Hepatocyte (in vitro differentiated cells): ENCODE data around the gene NR1D1. TPM values are rescaled to one million over a fixed set of nuclear protein-coding genes. Genes with fewer than 3 reads are reported as not detected.

ENCODE experiments used
- DNase-seq: peaks from one replicate; pipeline ENCODE4 v3.0.0-alpha.2; 2016; ENCODE audit warnings: low spot score
- H2AFZ ChIP-seq: fragments of 200-600 bp; sonication (generic); 2 replicates; pipeline ENCODE4 v1.6.0; 2016; ENCODE audit warnings: antibody characterized with exemption, mild to moderate bottlenecking
- H3K27ac ChIP-seq: fragments of 200-600 bp; sonication (generic); 2 replicates; pipeline ENCODE4 v1.5.1; 2016; ENCODE audit warnings: mild to moderate bottlenecking
- H3K27me3 ChIP-seq: fragments of 200-600 bp; sonication (generic); 2 replicates; pipeline ENCODE4 v1.6.1; 2016
- H3K36me3 ChIP-seq: fragments of 200-600 bp; sonication (generic); replicated peaks from 2 replicates; pipeline ENCODE4 v1.5.1; 2016; ENCODE audit warnings: low read depth; ENCODE audit not compliant: insufficient read depth
- H3K4me1 ChIP-seq: fragments of 200-600 bp; sonication (generic); 2 replicates; pipeline ENCODE4 v1.5.1; 2016; ENCODE audit warnings: mild to moderate bottlenecking, moderate library complexity; ENCODE audit not compliant: insufficient read depth
- H3K4me2 ChIP-seq: fragments of 200-600 bp; sonication (generic); 2 replicates; pipeline ENCODE4 v1.6.0; 2016
- H3K4me3 ChIP-seq: fragments of 200-600 bp; sonication (generic); 2 replicates; pipeline ENCODE4 v1.5.1; 2016; ENCODE audit warnings: mild to moderate bottlenecking
- H3K79me2 ChIP-seq: fragments of 200-600 bp; sonication (generic); 2 replicates; pipeline ENCODE4 v1.6.0; 2017; ENCODE audit warnings: mild to moderate bottlenecking
- H3K9me2 ChIP-seq: fragments of 200-600 bp; sonication (generic); replicated peaks from 2 replicates; pipeline ENCODE4 v1.6.0; 2017; ENCODE audit warnings: mild to moderate bottlenecking; ENCODE audit not compliant: insufficient read depth
- H3K9me3 ChIP-seq: fragments of 200-600 bp; sonication (generic); 2 replicates; pipeline ENCODE4 v1.5.1; 2016; ENCODE audit warnings: low read depth, mild to moderate bottlenecking
- H4K20me1 ChIP-seq: fragments of 200-600 bp; sonication (generic); 2 replicates; pipeline ENCODE4 v1.6.0; 2016; ENCODE audit warnings: mild to moderate bottlenecking; ENCODE audit not compliant: insufficient read depth, poor library complexity, severe bottlenecking
- EZH2 ChIP-seq: fragments of 200-600 bp; sonication (generic); IDR thresholded peaks from 2 replicates; pipeline ENCODE4 v1.6.1; 2016; ENCODE audit warnings: antibody characterized with exemption, mild to moderate bottlenecking, borderline replicate concordance
- EZH2phosphoT487 ChIP-seq: fragments of 200-600 bp; sonication (generic); IDR thresholded peaks from one replicate; pipeline ENCODE4 v1.6.1; 2018; ENCODE audit warnings: antibody characterized with exemption, mild to moderate bottlenecking, low read depth, moderate library complexity; ENCODE audit not compliant: unreplicated experiment, severe bottlenecking
- WGBS: methylation state at CpG from one replicate; pipeline ENCODE4 v1.1.6; 2016; ENCODE audit warnings: low lambda C conversion rate; ENCODE audit errors: missing lambda C conversion rate; 5-methylcytosine and 5-hydroxymethylcytosine counted together
- polyA plus RNA-seq: library from polyadenylated mRNA; unstranded; fragments of >200 nt; fragmentation: Nextera tagmentation; extraction: Ambion mirVana; gene quantifications from 2 replicates; pipeline ENCODE4 v1.2.1, GENCODE V29; 2016
- total RNA-seq: library from RNA; depleted of rRNA; stranded (reverse); fragments of >200 nt; gene quantifications from 2 replicates; pipeline ENCODE4 v1.2.3, GENCODE V29; 2014
- TF ChIP-seq, protein P1 (sequence below): fragments of 200-600 bp; sonication (generic); IDR thresholded peaks from 2 replicates; pipeline ENCODE4 v1.5.1; 2016; ENCODE audit warnings: antibody characterized with exemption, mild to moderate bottlenecking; ENCODE audit not compliant: poor library complexity

The NR1D1 gene
- total and polyA plus RNA-seq, 2 experiments from 2014 or later: 3.0 to 7.1 TPM

DNA sequence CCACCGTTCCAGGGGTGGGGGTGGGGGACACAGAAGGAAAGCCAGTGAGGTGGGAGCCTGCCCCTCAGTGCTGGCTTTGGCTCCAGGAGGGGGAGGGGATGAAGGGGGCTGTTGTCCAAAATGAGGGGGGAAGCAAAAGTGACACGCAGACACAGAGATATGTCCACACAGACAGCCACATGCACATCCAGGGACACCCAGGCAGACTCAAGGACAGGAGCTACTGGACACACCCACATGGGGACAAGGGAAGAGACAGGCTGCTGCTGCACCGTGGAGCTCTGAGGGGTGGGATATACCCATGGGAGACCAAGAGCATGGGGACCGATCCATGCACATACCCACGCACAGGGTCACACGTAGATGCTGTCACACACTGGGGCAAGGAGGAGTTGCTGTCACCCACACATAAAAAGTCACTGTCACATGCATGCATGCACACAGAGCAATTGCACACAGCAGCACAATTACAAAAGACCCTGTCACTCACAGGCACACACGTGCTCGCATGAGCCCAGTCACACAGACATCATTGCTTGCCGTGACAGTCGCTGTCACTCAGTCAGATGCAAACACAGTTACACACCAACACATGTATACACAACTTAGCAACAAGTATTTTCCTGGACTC is 36.4 kb downstream of the NR1D1 start:
- Histone ChIP-seq H3K27ac (peak overlapping the region; percentile 88), H3K9me3 (no peaks in the 10 kb centered on the region), H3K27me3 (no peaks in the 10 kb centered on the region), H3K36me3 (no peaks in the 10 kb centered on the region), H3K9me2 (no peaks in the 10 kb centered on the region), H2AFZ (no peak overlapping the region), H3K4me2 (peak overlapping the region; percentile 94), H3K4me1 (peaks cover 44% of the 10 kb centered on the region), H3K79me2 (peaks cover 57% of the 10 kb centered on the region), H3K4me3 (peak overlapping the region; percentile 100), H4K20me1 (peaks cover 4% of the 10 kb centered on the region)
- no peak for TF ChIP-seq EZH2
- TF ChIP-seq EZH2phosphoT487: no peak
- TF ChIP-seq, protein P1, sequence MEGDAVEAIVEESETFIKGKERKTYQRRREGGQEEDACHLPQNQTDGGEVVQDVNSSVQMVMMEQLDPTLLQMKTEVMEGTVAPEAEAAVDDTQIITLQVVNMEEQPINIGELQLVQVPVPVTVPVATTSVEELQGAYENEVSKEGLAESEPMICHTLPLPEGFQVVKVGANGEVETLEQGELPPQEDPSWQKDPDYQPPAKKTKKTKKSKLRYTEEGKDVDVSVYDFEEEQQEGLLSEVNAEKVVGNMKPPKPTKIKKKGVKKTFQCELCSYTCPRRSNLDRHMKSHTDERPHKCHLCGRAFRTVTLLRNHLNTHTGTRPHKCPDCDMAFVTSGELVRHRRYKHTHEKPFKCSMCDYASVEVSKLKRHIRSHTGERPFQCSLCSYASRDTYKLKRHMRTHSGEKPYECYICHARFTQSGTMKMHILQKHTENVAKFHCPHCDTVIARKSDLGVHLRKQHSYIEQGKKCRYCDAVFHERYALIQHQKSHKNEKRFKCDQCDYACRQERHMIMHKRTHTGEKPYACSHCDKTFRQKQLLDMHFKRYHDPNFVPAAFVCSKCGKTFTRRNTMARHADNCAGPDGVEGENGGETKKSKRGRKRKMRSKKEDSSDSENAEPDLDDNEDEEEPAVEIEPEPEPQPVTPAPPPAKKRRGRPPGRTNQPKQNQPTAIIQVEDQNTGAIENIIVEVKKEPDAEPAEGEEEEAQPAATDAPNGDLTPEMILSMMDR: no peak
- no peak for DNase-seq
- WGBS: 27% methylated on average over 10 of the region's 10 CpGs

DNA sequence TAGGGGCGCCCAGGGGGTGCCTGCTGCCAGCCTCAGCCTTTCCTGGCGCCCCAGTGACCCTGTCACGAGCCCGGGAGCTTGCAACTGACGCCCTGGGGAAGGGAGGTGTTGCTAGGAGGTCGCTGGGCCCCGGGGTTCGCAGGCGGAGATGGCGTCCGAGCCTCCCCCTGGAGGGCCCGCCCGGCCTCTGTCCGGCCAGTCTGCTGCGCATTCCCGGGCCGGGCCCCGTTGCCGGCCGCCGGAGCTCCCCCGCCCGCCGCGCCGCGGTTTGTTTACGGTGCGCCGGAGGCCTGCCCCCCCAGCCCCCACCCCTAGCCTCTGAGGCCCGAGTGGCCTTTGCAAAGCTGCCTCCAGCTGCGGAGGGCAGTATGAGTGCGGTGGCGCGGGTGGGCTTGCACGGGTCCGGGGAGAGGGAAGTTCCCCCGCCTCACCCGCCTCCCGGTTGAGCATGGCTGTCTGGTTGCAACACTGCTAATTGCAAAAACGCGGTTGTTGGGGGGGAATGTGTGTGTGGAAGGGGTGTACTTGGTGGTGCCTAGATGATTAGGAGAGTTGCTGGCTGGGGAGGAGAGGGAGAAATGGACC is 37.1 kb downstream of the NR1D1 start:
- WGBS: under 1% methylated on average over 15 of the region's 42 CpGs
- H3K27ac ChIP-seq: peak overlapping the region; percentile 88
- H3K4me1 ChIP-seq: peaks cover 39% of the 10 kb centered on the region

DNA sequence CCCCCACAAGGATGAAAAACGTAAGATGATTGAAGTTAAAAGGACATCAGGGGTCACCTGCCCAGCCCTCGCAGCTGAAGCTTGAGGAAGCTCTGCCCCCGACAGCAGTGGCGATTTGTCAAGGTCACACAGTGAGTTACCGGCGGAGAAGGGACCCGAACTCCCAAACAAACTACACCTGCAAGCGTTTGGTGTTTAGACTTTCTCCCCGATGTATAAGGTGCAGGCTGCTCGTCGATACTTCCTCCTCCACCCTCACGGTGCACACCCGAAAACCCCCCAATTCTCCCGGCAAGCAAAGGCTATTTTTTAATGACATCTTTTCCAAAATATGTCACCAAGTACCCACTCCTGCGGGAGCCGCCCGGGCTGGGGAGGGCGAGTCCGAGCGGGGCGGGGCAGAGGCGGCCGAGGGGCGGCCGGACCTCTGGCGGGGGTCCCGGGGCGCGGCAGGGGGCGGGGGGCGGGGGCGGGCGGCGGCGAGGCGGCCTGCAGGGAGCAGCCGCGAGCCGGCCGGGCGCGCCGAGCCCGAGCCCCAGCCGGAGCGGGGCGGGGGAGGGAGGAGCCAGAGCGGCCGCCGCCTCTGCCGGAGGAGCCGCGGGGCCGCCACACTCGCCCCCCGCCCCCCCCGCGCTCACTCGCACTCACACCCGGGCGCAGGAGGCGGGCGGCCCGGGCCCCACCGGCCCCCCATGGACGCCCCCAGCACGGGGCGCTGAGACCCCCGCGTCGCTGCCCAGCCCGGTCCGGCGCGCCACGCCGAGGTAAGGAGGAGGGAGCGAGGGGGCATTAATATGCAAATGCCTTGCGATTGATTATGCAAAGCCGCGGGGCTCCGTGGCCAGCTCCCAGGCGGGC is 37.8 kb downstream of the NR1D1 start, which contains the start of gene THRA:
Gene THRA, plus strand, starts transcription at position 637 of the 858 bp plus-strand sequence. CDS start 11,524 bp downstream, outside the sequence.
- Histone ChIP-seq H3K36me3 (no peaks in the 10 kb centered on the region), H3K27ac (peak within 1 kb of the TSS; percentile 88), H2AFZ (peak within 1 kb of the TSS; percentile 99), H3K9me3 (no peaks in the 10 kb centered on the region), H4K20me1 (peaks cover 4% of the 10 kb centered on the region), H3K79me2 (peaks cover 47% of the 10 kb centered on the region), H3K4me1 (peaks cover 32% of the 10 kb centered on the region), H3K4me3 (peak within 1 kb of the TSS; percentile 100), H3K27me3 (no peaks in the 10 kb centered on the region), H3K9me2 (no peaks in the 10 kb centered on the region), H3K4me2 (peak within 1 kb of the TSS; percentile 94)
- 6% methylated on average over 40 of the region's 83 CpGs for WGBS
- DNase-seq: peak; percentile 92
- TF ChIP-seq EZH2: no peak
- TF ChIP-seq, protein P1: no peak
- TF ChIP-seq EZH2phosphoT487: no peak

More for the DNA sequence above, 37.1 kb downstream of the NR1D1 start:
- no peaks in the 10 kb centered on the region for H3K27me3 ChIP-seq
- peaks cover 54% of the 10 kb centered on the region for H3K79me2 ChIP-seq
- DNase-seq: peak; percentile 65
- H3K36me3 ChIP-seq: no peaks in the 10 kb centered on the region
- H2AFZ ChIP-seq: peak overlapping the region; percentile 99
- peak overlapping the region; percentile 100 for H3K4me3 ChIP-seq
- H3K9me3 ChIP-seq: no peaks in the 10 kb centered on the region
- peaks cover 4% of the 10 kb centered on the region for H4K20me1 ChIP-seq
- no peak for TF ChIP-seq EZH2
- TF ChIP-seq EZH2phosphoT487: no peak
- peak overlapping the region; percentile 94 for H3K4me2 ChIP-seq
- no peaks in the 10 kb centered on the region for H3K9me2 ChIP-seq
